OCI-LY3 (cell line): ENCODE results near the gene POU6F2.

Experiments used
- H2AFZ ChIP-seq: fragments of 200-600, 300-600 bp; shearing (Covaris generic); 2 replicates; pipeline ENCODE4 v1.6.0; 2014; ENCODE audit warnings: antibody characterized with exemption, low read depth, low read length
- H3K27ac ChIP-seq: fragments of 200-600, 300-600 bp; sonication (generic); 2 replicates; pipeline ENCODE4 v1.5.1; 2014; ENCODE audit warnings: mild to moderate bottlenecking, low read length, moderate library complexity, mixed read lengths
- H3K27me3 ChIP-seq: fragments of 200-600, 300-600 bp; sonication (generic); 2 replicates; pipeline ENCODE4 v1.6.1; 2014; ENCODE audit warnings: low read depth, low read length, mixed read lengths
- H3K36me3 ChIP-seq: fragments of 200-600, 300-600 bp; sonication (generic); replicated peaks from 2 replicates; pipeline ENCODE3; 2014; ENCODE audit warnings: low read depth, low read length, mixed read lengths
- H3K4me1 ChIP-seq: fragments of 300-600, 200-600 bp; sonication (generic); 2 replicates; pipeline ENCODE4 v1.6.1; 2014; ENCODE audit warnings: low read length, mixed read lengths
- H3K4me2 ChIP-seq: fragments of 200-600, 300-600 bp; sonication (generic); 2 replicates; pipeline ENCODE4 v1.6.1; 2014; ENCODE audit warnings: low read length, mixed read lengths
- H3K4me3 ChIP-seq: fragments of 300-600, 200-600 bp; sonication (generic); 2 replicates; pipeline ENCODE4 v1.5.1; 2014; ENCODE audit warnings: antibody characterized with exemption, mild to moderate bottlenecking, low read length, moderate library complexity
- H3K79me2 ChIP-seq: fragments of 300-600, 200-600 bp; shearing (Covaris generic); 2 replicates; pipeline ENCODE4 v1.6.1; 2014; ENCODE audit warnings: mild to moderate bottlenecking, low read length, mixed read lengths
- H3K9ac ChIP-seq: fragments of 300-600, 200-600 bp; shearing (Covaris generic); 2 replicates; pipeline ENCODE4 v1.6.0; 2014; ENCODE audit warnings: mild to moderate bottlenecking, low read length, moderate library complexity
- H3K9me3 ChIP-seq: fragments of 200-600, 300-600 bp; shearing (Covaris generic); 2 replicates; pipeline ENCODE4 v1.6.1; 2014; ENCODE audit warnings: low read length, mixed read lengths; ENCODE audit not compliant: insufficient read depth
- H4K20me1 ChIP-seq: fragments of 200-600, 300-600 bp; sonication (generic); 2 replicates; pipeline ENCODE4 v1.6.1; 2016; ENCODE audit warnings: low read length, mixed read lengths; ENCODE audit not compliant: insufficient read depth
- EZH2phosphoT487 ChIP-seq: fragments of 200-600 bp; shearing (Covaris generic); IDR thresholded peaks from 2 replicates; pipeline ENCODE4 v1.6.1; 2018; ENCODE audit warnings: antibody characterized with exemption, mixed run types, low read depth
- TF ChIP-seq, protein P1 (sequence below): fragments of 200-600, 300-600 bp; sonication (generic); IDR thresholded peaks from 2 replicates; pipeline ENCODE4 v1.5.1; 2014; ENCODE audit warnings: antibody characterized with exemption, low read length, low read depth

The POU6F2 gene

DNA sequence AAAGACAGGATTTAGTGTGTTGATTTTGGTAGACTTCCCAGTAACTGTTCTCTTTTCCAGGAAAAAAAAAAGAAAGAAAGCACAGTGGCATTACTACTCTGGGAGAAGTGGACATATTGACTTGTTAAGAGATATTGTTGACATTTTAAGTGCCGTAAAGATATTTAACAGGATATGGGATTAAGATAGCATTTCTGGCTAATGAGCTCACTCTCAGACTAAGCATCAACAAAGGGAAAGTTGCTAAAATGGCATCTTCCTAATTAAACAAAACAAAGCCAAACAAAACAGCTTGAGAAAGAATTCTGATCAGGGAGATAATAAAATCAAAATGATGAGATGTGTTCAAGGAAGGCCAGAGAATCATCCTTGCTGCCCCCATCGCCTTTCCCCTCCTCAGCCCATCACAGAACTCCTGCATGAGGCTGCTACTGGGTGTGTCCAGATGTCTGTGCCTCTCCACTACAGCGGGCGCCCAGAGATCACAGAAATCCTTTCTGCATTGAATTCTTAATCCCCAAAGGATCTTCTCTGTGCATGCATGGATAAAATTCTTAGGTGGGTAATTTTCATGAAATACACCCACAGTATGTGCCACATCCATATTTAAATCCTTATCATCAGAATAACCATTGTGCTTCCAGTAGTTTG lies 270.5 kb downstream of the POU6F2 start:
- no peak overlapping the region for H3K4me2 ChIP-seq
- no peaks in the 10 kb centered on the region for H4K20me1 ChIP-seq
- H3K9ac ChIP-seq, result no peak overlapping the region
- H3K27ac ChIP-seq, result no peak overlapping the region
- peaks cover 16% of the 10 kb centered on the region; the same call in 1 of the 2 replicates for H3K27me3 ChIP-seq
- H3K4me3 ChIP-seq, result no peak overlapping the region
- TF ChIP-seq, protein P1, sequence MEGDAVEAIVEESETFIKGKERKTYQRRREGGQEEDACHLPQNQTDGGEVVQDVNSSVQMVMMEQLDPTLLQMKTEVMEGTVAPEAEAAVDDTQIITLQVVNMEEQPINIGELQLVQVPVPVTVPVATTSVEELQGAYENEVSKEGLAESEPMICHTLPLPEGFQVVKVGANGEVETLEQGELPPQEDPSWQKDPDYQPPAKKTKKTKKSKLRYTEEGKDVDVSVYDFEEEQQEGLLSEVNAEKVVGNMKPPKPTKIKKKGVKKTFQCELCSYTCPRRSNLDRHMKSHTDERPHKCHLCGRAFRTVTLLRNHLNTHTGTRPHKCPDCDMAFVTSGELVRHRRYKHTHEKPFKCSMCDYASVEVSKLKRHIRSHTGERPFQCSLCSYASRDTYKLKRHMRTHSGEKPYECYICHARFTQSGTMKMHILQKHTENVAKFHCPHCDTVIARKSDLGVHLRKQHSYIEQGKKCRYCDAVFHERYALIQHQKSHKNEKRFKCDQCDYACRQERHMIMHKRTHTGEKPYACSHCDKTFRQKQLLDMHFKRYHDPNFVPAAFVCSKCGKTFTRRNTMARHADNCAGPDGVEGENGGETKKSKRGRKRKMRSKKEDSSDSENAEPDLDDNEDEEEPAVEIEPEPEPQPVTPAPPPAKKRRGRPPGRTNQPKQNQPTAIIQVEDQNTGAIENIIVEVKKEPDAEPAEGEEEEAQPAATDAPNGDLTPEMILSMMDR, result no peak
- no peak for TF ChIP-seq EZH2phosphoT487
- no peaks in the 10 kb centered on the region for H3K79me2 ChIP-seq
- no peaks in the 10 kb centered on the region for H3K9me3 ChIP-seq
- H2AFZ ChIP-seq, result no peak overlapping the region
- H3K36me3 ChIP-seq, result no peaks in the 10 kb centered on the region
- H3K4me1 ChIP-seq, result no peaks in the 10 kb centered on the region

DNA sequence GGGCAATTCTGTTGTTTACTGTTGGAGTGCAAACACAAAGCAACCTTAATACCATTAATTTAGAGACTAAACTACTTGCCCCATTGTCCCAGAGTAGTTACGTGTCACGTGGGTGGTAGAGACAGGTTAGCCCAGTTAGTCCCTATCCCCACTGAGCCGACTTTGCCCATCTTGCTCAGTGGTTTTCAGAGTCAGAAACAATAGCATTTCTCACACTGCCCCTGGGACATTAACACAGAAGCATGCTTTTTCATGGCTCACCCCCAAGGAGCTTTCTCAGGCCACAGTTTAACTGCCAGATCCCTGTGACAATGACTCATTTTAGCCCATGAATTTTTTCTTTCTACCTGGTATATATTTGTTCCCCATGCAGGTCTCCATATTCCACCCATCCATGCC lies 271.0 kb downstream of the POU6F2 start:
- no peak overlapping the region for H3K4me3 ChIP-seq
- no peaks in the 10 kb centered on the region for H4K20me1 ChIP-seq
- H3K4me1 ChIP-seq, result no peaks in the 10 kb centered on the region
- no peak overlapping the region for H3K27ac ChIP-seq
- TF ChIP-seq, protein P1, result no peak
- H3K27me3 ChIP-seq, result peaks cover 15% of the 10 kb centered on the region; the same call in 1 of the 2 replicates
- no peak overlapping the region for H3K9ac ChIP-seq
- no peaks in the 10 kb centered on the region for H3K9me3 ChIP-seq
- H3K36me3 ChIP-seq, result no peaks in the 10 kb centered on the region
- H3K4me2 ChIP-seq, result no peak overlapping the region
- H2AFZ ChIP-seq, result no peak overlapping the region
- H3K79me2 ChIP-seq, result no peaks in the 10 kb centered on the region

DNA sequence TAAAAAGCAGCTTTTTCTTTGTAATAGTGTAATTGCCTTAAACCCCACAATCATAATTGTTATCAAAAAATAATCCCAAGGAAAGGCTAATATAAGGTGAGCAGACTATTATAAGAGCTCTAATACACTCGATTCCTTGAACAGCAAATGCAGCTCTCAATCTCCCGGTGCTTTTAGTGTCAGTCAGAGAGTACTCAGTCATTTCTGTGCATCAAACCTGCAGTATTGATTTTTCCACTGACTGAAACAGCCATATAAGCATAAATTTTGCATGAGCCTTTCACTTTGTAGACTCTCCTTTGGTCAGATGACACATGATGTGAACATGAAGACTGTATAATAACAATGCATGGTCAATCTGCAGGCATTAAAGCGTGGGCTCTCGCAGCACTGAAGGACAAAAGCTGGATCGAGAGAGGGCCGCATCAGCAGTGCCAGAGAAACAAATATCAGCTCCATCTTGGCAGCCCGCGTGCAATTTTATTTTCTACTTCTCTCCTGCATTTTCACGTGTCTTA lies 272.0 kb downstream of the POU6F2 start:
- no peaks in the 10 kb centered on the region for H3K9me3 ChIP-seq
- no peaks in the 10 kb centered on the region for H3K4me1 ChIP-seq
- H4K20me1 ChIP-seq, result no peaks in the 10 kb centered on the region
- no peaks in the 10 kb centered on the region for H3K79me2 ChIP-seq
- no peak overlapping the region for H3K9ac ChIP-seq
- no peak overlapping the region for H3K4me3 ChIP-seq
- no peak overlapping the region for H3K4me2 ChIP-seq
- no peak overlapping the region for H3K27ac ChIP-seq
- TF ChIP-seq, protein P1, result no peak
- TF ChIP-seq EZH2phosphoT487, result no peak
- no peak overlapping the region for H2AFZ ChIP-seq
- no peaks in the 10 kb centered on the region for H3K36me3 ChIP-seq
- peaks cover 18% of the 10 kb centered on the region; the same call in 1 of the 2 replicates for H3K27me3 ChIP-seq

DNA sequence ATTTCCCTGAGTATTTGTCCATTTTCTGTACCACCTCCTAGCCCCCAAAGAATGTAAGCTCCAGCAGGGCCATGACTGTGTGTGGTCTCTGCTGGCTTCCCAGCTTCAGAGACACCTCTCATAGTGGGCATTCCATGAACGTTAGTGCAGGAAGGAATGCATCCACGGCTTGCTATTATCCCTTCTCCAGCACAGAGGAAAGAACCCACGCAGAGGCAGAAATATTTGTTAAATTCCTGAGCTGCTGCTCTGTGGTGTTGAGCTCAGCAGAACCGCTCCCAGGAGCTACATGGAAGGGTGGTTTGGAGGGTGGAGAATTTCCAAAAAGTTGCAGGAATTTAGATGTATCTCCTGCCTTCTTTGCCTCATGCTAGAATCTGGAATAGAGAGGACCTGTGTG lies 275.2 kb downstream of the POU6F2 start:
- H2AFZ ChIP-seq, result no peak overlapping the region
- H4K20me1 ChIP-seq, result no peaks in the 10 kb centered on the region
- TF ChIP-seq EZH2phosphoT487, result no peak
- TF ChIP-seq, protein P1, result no peak
- no peaks in the 10 kb centered on the region for H3K9me3 ChIP-seq
- H3K9ac ChIP-seq, result no peak overlapping the region
- no peaks in the 10 kb centered on the region for H3K4me1 ChIP-seq
- no peaks in the 10 kb centered on the region for H3K79me2 ChIP-seq
- H3K4me3 ChIP-seq, result no peak overlapping the region
- no peak overlapping the region for H3K4me2 ChIP-seq
- no peaks in the 10 kb centered on the region for H3K36me3 ChIP-seq
- H3K27me3 ChIP-seq, result peaks cover 21% of the 10 kb centered on the region; the same call in 1 of the 2 replicates
- no peak overlapping the region for H3K27ac ChIP-seq
